ENCODE data around the gene VPREB3. TPM values are rescaled to one million over a fixed set of nuclear protein-coding genes. Genes with fewer than 3 reads are reported as not detected.

The VPREB3 gene
- total and polyA plus RNA-seq, 12 donors: 2.2 to 42.2 (median 19.4) TPM

GRCh38 chr22:23778577-23778900 is 24.3 kb upstream of the VPREB3 start:
- Histone ChIP-seq H3K9me3 (replicated peaks in 1 of 3) (no peaks in the 10 kb centered on the region), H3K4me3 (no peak overlapping the region), H3K36me3 (replicated peaks in 1 of 2) (no peaks in the 10 kb centered on the region), H3K27me3 (no peaks in the 10 kb centered on the region), H3K27ac (no peak overlapping the region), H3K4me1 (replicated peaks in 1 of 2) (no peaks in the 10 kb centered on the region)
- TF ChIP-seq POLR2A (IDR thresholded peaks at IDR 0.05): no peak
- no peak for TF ChIP-seq CTCF (IDR thresholded peaks at IDR 0.05)
- DNase-seq: no peak
- intact Hi-C loops (cut with DNase I): no loop called here
- WGBS, 4 donors: 80 to 86% (median 82%) methylated on average over 3 of the region's 3 CpGs; no CpG with 5 or more reads in 1 of the 4 donors

GRCh38 chr22:23777776-23778576 is 23.8 kb upstream of the VPREB3 start:
- Histone ChIP-seq H3K36me3 (replicated peaks in 1 of 2) (no peaks in the 10 kb centered on the region), H3K27ac (no peak overlapping the region), H3K27me3 (no peaks in the 10 kb centered on the region), H3K9me3 (replicated peaks in 1 of 3) (no peaks in the 10 kb centered on the region), H3K4me3 (no peak overlapping the region), H3K4me1 (replicated peaks in 1 of 2) (no peaks in the 10 kb centered on the region)
- WGBS, 4 donors: 72 to 93% (median 89%) methylated on average over 5 to 11 of the region's 11 CpGs
- TF ChIP-seq POLR2A (IDR thresholded peaks at IDR 0.05): no peak
- no peak for TF ChIP-seq CTCF (IDR thresholded peaks at IDR 0.05)
- DNase-seq: no peak
- intact Hi-C loops (cut with DNase I): no loop called here

GRCh38 chr22:23775779-23776375 is 21.7 kb upstream of the VPREB3 start:
- H3K4me1 ChIP-seq (replicated peaks in 1 of 2): peaks cover 0 to 6% of the 10 kb centered on the region in 2 donors
- no peak overlapping the region for H3K27ac ChIP-seq

More at GRCh38 chr22:23775779-23776375, 21.7 kb upstream of the VPREB3 start:
- no peak for DNase-seq
- intact Hi-C loops (cut with DNase I): no loop called here
- H3K9me3 ChIP-seq (replicated peaks in 1 of 3): no peaks in the 10 kb centered on the region
- no peak overlapping the region for H3K4me3 ChIP-seq
- H3K36me3 ChIP-seq (replicated peaks in 1 of 2): no peaks in the 10 kb centered on the region
- WGBS, 4 donors: 81 to 88% (median 85%) methylated on average over 3 of the region's 3 CpGs
- H3K27me3 ChIP-seq: no peaks in the 10 kb centered on the region
- no peak for TF ChIP-seq POLR2A (IDR thresholded peaks at IDR 0.05)
- TF ChIP-seq CTCF (IDR thresholded peaks at IDR 0.05): no peak

All from adrenal gland (tissue), 12 donors.